ENCODE results near the gene LHFPL6.

LHFPL6 gene

DNA sequence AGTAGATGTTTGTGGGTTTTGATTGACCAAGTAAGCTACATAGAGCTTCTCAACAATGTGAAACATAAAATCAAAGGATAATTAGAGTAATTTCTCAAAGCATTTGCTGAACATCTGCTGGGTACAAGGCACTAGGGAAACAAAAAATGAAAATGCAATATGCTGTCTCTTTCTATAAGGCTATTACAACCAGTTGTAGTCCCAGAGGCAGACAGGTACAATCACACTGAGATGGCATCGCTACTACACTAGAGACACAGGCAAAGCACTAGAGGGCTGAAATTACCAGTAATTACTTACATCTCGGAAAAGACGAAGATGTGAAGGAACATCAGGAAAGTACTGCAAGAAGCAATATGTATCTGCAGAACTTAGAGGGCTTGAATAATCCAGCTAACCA, 133.3 kb downstream of the LHFPL6 start:
- H3K9me3 Mint-ChIP-seq = no peaks in the 10 kb centered on the region
- DNase-seq (ENCODE audit: low spot score) = no peak
- no peak overlapping the region for H3K4me3 Mint-ChIP-seq
- H3K36me3 Mint-ChIP-seq (ENCODE audit: low read depth) = no peaks in the 10 kb centered on the region
- H3K27ac Mint-ChIP-seq = no peak overlapping the region
- no peaks in the 10 kb centered on the region for H3K4me1 Mint-ChIP-seq (ENCODE audit: low read depth)
- H3K27me3 Mint-ChIP-seq (ENCODE audit: low read depth) = peaks cover 4% of the 10 kb centered on the region

DNA sequence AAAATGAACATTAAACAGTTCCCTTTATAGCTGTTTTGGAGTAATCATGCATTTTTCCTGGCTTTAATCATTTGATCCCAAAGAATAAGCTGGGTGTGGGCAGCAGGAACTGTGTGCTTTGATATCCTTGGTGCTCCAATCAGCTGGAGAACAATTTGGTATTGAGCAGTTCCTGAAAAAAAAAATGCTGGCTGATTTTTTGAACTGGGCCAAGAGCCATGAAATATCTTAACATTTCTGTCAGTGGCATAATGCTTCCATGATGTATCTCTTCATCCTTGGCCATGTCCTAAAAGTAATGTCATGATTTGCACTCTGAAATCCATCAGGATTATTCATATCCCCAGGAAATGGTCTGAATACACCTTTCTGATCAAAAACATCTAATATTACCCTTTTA, 134.7 kb downstream of the LHFPL6 start:
- Mint-ChIP-seq H3K27ac (no peak overlapping the region), H3K4me1 (ENCODE audit: low read depth) (no peaks in the 10 kb centered on the region), H3K27me3 (ENCODE audit: low read depth) (peaks cover 4% of the 10 kb centered on the region), H3K36me3 (ENCODE audit: low read depth) (no peaks in the 10 kb centered on the region), H3K9me3 (no peaks in the 10 kb centered on the region), H3K4me3 (no peak overlapping the region)
- DNase-seq (ENCODE audit: low spot score) = no peak

- no peaks in the 10 kb centered on the region for H3K4me1 Mint-ChIP-seq (ENCODE audit: low read depth)
- H3K4me3 Mint-ChIP-seq = no peak overlapping the region
- H3K27ac Mint-ChIP-seq = no peak overlapping the region
- H3K27me3 Mint-ChIP-seq (ENCODE audit: low read depth) = no peaks in the 10 kb centered on the region
- no peaks in the 10 kb centered on the region for H3K9me3 Mint-ChIP-seq
- no peak for DNase-seq (ENCODE audit: low spot score)
- no peaks in the 10 kb centered on the region for H3K36me3 Mint-ChIP-seq (ENCODE audit: low read depth)
Observed at GRCh38 chr13:39463611-39464010, 139.4 kb downstream of the LHFPL6 start.

- H3K27ac Mint-ChIP-seq = no peak overlapping the region
- no peaks in the 10 kb centered on the region for H3K4me1 Mint-ChIP-seq (ENCODE audit: low read depth)
- no peaks in the 10 kb centered on the region for H3K27me3 Mint-ChIP-seq (ENCODE audit: low read depth)
Observed at GRCh38 chr13:39462906-39463305, 140.1 kb downstream of the LHFPL6 start.

GRCh38 chr13:39462428-39462827, 140.6 kb downstream of the LHFPL6 start:
- Mint-ChIP-seq H3K36me3 (ENCODE audit: low read depth) (no peaks in the 10 kb centered on the region), H3K27ac (no peak overlapping the region), H3K4me3 (no peak overlapping the region), H3K27me3 (ENCODE audit: low read depth) (no peaks in the 10 kb centered on the region), H3K9me3 (no peaks in the 10 kb centered on the region), H3K4me1 (ENCODE audit: low read depth) (no peaks in the 10 kb centered on the region)
- DNase-seq (ENCODE audit: low spot score) = no peak

More at GRCh38 chr13:39462906-39463305, 140.1 kb downstream of the LHFPL6 start:
- DNase-seq (ENCODE audit: low spot score) = no peak
- H3K9me3 Mint-ChIP-seq = no peaks in the 10 kb centered on the region
- no peaks in the 10 kb centered on the region for H3K36me3 Mint-ChIP-seq (ENCODE audit: low read depth)
- no peak overlapping the region for H3K4me3 Mint-ChIP-seq

DNA sequence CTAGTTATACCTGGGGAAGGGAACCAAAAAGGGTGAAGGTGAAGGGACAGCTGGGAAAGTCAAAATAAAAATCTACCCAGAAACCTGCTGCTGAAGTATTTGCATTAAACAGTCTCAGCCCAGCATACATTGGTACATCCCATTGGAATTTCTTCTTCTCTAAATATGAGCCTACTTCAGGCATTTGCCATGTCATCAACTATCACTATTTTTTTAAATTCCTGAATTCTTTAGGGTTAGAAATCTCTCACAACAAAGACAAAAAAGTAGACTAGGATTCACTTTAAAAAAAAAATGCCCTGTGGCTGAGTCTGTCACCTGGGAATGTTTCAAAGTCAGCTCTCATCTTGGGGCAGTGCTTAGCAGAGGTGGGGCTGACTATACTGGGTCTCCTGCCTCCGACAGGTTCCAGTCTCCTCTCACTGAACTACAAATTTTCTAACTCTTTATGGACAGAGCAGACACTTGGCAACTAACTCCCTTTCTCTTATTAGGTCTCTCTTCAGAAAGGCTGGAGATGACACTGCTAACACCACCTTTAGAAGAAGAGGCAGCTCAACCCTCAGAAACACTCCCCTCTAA, 141.2 kb downstream of the LHFPL6 start:
- DNase-seq (ENCODE audit: low spot score) = no peak
- no peaks in the 10 kb centered on the region for H3K9me3 Mint-ChIP-seq
- H3K27me3 Mint-ChIP-seq (ENCODE audit: low read depth) = no peaks in the 10 kb centered on the region
- H3K27ac Mint-ChIP-seq = no peak overlapping the region
- H3K4me1 Mint-ChIP-seq (ENCODE audit: low read depth) = no peaks in the 10 kb centered on the region
- H3K36me3 Mint-ChIP-seq (ENCODE audit: low read depth) = no peaks in the 10 kb centered on the region
- no peak overlapping the region for H3K4me3 Mint-ChIP-seq

DNA sequence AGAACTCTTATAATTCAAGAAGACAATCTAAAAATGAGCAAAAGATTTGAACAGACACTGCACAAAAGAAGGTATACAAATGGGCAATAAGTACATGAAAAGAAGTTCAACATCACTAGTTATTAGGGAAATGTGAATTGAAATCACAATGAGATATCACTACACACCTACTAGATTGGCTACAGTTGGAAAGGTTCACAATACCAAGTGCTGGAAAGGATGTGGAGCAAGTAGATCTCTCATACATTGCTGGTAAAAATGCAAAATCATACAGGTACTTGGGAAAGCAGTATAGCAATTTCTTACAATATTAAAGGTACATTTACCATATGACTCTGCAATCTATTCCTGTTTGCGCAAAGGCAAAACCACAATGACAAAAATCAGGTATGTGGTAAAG, 145.7 kb downstream of the LHFPL6 start:
- Mint-ChIP-seq H3K27me3 (ENCODE audit: low read depth) (peaks cover 9% of the 10 kb centered on the region), H3K36me3 (ENCODE audit: low read depth) (no peaks in the 10 kb centered on the region), H3K27ac (no peak overlapping the region), H3K9me3 (no peaks in the 10 kb centered on the region), H3K4me3 (no peak overlapping the region), H3K4me1 (ENCODE audit: low read depth) (no peaks in the 10 kb centered on the region)
- no peak for DNase-seq (ENCODE audit: low spot score)

DNA sequence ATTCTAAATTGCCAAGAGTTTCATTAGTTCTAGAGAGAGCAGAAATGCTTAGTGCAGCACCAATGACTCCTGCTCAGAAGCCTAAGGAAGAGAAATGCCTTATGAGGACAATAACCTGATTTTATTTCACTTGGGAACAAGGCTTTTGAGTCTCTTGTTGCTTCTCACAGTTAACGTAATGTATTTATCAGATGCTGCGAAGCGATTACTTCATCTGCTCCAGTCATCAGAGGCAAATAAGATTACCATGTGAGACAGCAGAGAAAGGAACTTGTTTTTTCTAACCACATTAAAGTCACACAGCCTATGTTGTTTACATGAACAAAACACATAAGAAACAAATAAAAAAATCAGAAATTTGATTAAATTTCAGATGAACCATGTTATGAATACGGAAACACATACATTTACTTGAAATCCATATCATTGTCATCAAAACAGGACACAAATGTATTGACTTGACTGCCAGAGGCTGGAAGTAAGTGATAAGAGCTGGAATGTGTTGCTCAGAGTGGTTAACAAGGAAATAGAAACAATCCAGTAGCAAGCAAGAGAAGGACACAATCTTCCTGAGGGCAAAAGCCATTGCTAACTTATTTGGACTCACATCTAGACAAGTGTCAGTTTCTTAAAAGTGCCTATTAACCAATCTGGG, 147.3 kb downstream of the LHFPL6 start:
- Mint-ChIP-seq H3K4me3 (no peak overlapping the region), H3K9me3 (no peaks in the 10 kb centered on the region), H3K27ac (no peak overlapping the region), H3K27me3 (ENCODE audit: low read depth) (peaks cover 14% of the 10 kb centered on the region), H3K4me1 (ENCODE audit: low read depth) (no peaks in the 10 kb centered on the region), H3K36me3 (ENCODE audit: low read depth) (no peaks in the 10 kb centered on the region)
- no peak for DNase-seq (ENCODE audit: low spot score)

DNA sequence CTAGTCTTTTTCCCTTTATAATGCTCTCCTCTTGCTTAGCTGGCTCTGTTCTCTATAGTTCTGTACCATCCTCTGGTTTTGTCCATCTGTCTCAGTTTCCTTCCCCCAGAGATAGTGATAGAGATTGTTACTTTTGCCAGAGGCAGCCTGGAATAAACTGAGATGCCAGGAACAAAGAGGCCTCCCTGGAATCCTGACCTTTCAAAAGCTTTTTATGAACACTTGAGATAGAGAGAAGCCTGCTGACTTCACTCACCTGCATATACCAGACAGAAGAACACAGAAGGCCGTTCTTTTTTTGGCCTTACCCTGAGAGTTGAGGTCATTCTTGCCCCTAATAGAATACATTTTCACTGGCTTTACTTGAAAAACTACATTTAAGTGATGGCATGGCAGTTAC, 150.2 kb downstream of the LHFPL6 start:
- DNase-seq (ENCODE audit: low spot score) = no peak
- H3K36me3 Mint-ChIP-seq (ENCODE audit: low read depth) = no peaks in the 10 kb centered on the region
- H3K27me3 Mint-ChIP-seq (ENCODE audit: low read depth) = peaks cover 18% of the 10 kb centered on the region
- no peak overlapping the region for H3K4me3 Mint-ChIP-seq
- no peaks in the 10 kb centered on the region for H3K4me1 Mint-ChIP-seq (ENCODE audit: low read depth)
- H3K27ac Mint-ChIP-seq = no peak overlapping the region
- no peaks in the 10 kb centered on the region for H3K9me3 Mint-ChIP-seq

DNA sequence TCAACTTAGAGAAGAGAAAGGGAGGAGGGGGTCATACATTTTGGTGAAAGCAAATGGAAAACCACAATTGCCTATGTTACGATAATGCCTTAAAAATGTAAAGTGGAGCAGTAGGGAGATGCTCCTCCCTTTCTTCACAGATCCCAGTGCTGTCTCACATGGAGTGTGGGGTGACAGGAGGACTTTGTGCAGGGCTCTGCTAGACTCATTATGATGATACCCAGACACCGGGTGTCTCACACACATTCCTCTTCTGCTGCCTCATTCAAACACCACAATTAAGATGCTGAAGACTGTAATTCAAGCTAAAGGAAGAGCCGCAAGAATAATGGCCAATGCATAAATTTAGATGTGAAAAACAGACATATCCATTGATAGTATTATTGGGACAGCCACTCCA, 150.6 kb downstream of the LHFPL6 start:
- no peaks in the 10 kb centered on the region for H3K9me3 Mint-ChIP-seq
- no peaks in the 10 kb centered on the region for H3K36me3 Mint-ChIP-seq (ENCODE audit: low read depth)
- no peak overlapping the region for H3K27ac Mint-ChIP-seq
- no peak overlapping the region for H3K4me3 Mint-ChIP-seq
- DNase-seq (ENCODE audit: low spot score) = no peak
- H3K27me3 Mint-ChIP-seq (ENCODE audit: low read depth) = peaks cover 20% of the 10 kb centered on the region
- no peaks in the 10 kb centered on the region for H3K4me1 Mint-ChIP-seq (ENCODE audit: low read depth)

DNA sequence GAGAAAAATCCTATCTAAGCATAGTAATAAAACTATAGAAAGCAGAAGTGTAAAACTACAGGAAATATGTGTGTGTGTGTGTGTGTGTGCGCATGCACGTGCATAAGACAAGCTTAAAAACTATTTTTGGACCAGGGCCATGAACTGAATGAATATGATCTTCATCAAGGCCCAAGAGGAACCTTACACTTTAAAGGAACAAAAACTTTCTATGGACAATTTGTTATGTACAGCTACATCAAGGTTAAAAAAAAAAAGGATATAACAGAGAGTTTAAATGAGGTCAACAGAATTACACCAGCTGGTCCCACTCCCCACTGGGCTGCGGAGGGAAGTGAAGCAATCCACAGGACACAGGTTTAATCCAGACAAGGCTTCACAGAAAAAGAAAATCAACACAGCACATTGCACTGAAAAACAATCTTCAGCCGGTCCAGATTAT, 151.1 kb downstream of the LHFPL6 start:
- Mint-ChIP-seq H3K4me1 (ENCODE audit: low read depth) (no peaks in the 10 kb centered on the region), H3K4me3 (no peak overlapping the region), H3K27me3 (ENCODE audit: low read depth) (peaks cover 21% of the 10 kb centered on the region), H3K27ac (no peak overlapping the region), H3K9me3 (no peaks in the 10 kb centered on the region), H3K36me3 (ENCODE audit: low read depth) (no peaks in the 10 kb centered on the region)
- no peak for DNase-seq (ENCODE audit: low spot score)

GRCh38 chr13:39451301-39451700, 151.7 kb downstream of the LHFPL6 start:
- no peak for DNase-seq (ENCODE audit: low spot score)
- Mint-ChIP-seq H3K9me3 (no peaks in the 10 kb centered on the region), H3K27ac (no peak overlapping the region), H3K4me3 (no peak overlapping the region), H3K4me1 (ENCODE audit: low read depth) (no peaks in the 10 kb centered on the region), H3K36me3 (ENCODE audit: low read depth) (no peaks in the 10 kb centered on the region), H3K27me3 (ENCODE audit: low read depth) (peaks cover 21% of the 10 kb centered on the region)

- Mint-ChIP-seq H3K4me3 (no peak overlapping the region), H3K4me1 (ENCODE audit: low read depth) (no peaks in the 10 kb centered on the region), H3K27ac (no peak overlapping the region), H3K36me3 (ENCODE audit: low read depth) (no peaks in the 10 kb centered on the region), H3K27me3 (ENCODE audit: low read depth) (peaks cover 21% of the 10 kb centered on the region), H3K9me3 (no peaks in the 10 kb centered on the region)
- DNase-seq (ENCODE audit: low spot score) = no peak
Observed at GRCh38 chr13:39450176-39450575, 152.8 kb downstream of the LHFPL6 start.

- no peaks in the 10 kb centered on the region for H3K4me1 Mint-ChIP-seq (ENCODE audit: low read depth)
- no peak for DNase-seq (ENCODE audit: low spot score)
- H3K4me3 Mint-ChIP-seq = no peak overlapping the region
- no peaks in the 10 kb centered on the region for H3K9me3 Mint-ChIP-seq
- no peaks in the 10 kb centered on the region for H3K36me3 Mint-ChIP-seq (ENCODE audit: low read depth)
- H3K27me3 Mint-ChIP-seq (ENCODE audit: low read depth) = peaks cover 21% of the 10 kb centered on the region
- no peak overlapping the region for H3K27ac Mint-ChIP-seq
Observed at GRCh38 chr13:39448834-39449233, 154.2 kb downstream of the LHFPL6 start.

GRCh38 chr13:39446865-39447264, 156.1 kb downstream of the LHFPL6 start:
- Mint-ChIP-seq H3K27ac (no peak overlapping the region), H3K9me3 (no peaks in the 10 kb centered on the region), H3K4me1 (ENCODE audit: low read depth) (no peaks in the 10 kb centered on the region), H3K4me3 (no peak overlapping the region), H3K27me3 (ENCODE audit: low read depth) (peaks cover 8% of the 10 kb centered on the region), H3K36me3 (ENCODE audit: low read depth) (no peaks in the 10 kb centered on the region)
- no peak for DNase-seq (ENCODE audit: low spot score)

All from T-helper 2 cell treated with Interferon-gamma antibody and Interleukin-4, amounts not matched to agents 5 μg/mL and 100 μg/mL, for 36 hours (primary cell).